ACC112 (cell line): ENCODE data around the gene PCBD1.

Experiments used
- H2AFZ ChIP-seq: fragments of 200-600 bp; sonication (generic); one replicate; pipeline ENCODE4 v1.6.0; 2017; ENCODE audit warnings: antibody characterized with exemption, low read length; ENCODE audit not compliant: unreplicated experiment
- H3K27ac ChIP-seq: fragments of 200-600 bp; sonication (generic); 2 replicates; pipeline ENCODE4 v1.5.1; 2014; ENCODE audit warnings: low read depth, mild to moderate bottlenecking, antibody characterized with exemption, low read length, moderate library complexity
- H3K27me3 ChIP-seq: fragments of 200-600 bp; sonication (generic); 2 replicates; pipeline ENCODE4 v1.6.1; 2014; ENCODE audit warnings: mild to moderate bottlenecking, antibody characterized with exemption, low read length, moderate library complexity, mixed read lengths; ENCODE audit not compliant: insufficient read depth
- H3K36me3 ChIP-seq: fragments of 200-600 bp; sonication (generic); 2 replicates; pipeline ENCODE4 v1.6.1; 2016; ENCODE audit warnings: mild to moderate bottlenecking, antibody characterized with exemption, low read length, moderate library complexity, mixed read lengths; ENCODE audit not compliant: insufficient read depth
- H3K4me1 ChIP-seq: fragments of 200-600 bp; sonication (generic); one replicate; pipeline ENCODE4 v1.6.1; 2016; ENCODE audit warnings: low read length, mixed read lengths; ENCODE audit not compliant: insufficient read depth, unreplicated experiment, control insufficient read depth
- H3K4me3 ChIP-seq: fragments of 200-600 bp; sonication (generic); 2 replicates; pipeline ENCODE4 v1.5.1; 2014; ENCODE audit warnings: mild to moderate bottlenecking, low read depth, low read length
- H3K79me2 ChIP-seq: fragments of 200-600 bp; sonication (generic); one replicate; pipeline ENCODE4 v1.6.0; 2016; ENCODE audit warnings: low read length; ENCODE audit not compliant: control insufficient read depth, unreplicated experiment, insufficient read depth

Gene PCBD1

DNA sequence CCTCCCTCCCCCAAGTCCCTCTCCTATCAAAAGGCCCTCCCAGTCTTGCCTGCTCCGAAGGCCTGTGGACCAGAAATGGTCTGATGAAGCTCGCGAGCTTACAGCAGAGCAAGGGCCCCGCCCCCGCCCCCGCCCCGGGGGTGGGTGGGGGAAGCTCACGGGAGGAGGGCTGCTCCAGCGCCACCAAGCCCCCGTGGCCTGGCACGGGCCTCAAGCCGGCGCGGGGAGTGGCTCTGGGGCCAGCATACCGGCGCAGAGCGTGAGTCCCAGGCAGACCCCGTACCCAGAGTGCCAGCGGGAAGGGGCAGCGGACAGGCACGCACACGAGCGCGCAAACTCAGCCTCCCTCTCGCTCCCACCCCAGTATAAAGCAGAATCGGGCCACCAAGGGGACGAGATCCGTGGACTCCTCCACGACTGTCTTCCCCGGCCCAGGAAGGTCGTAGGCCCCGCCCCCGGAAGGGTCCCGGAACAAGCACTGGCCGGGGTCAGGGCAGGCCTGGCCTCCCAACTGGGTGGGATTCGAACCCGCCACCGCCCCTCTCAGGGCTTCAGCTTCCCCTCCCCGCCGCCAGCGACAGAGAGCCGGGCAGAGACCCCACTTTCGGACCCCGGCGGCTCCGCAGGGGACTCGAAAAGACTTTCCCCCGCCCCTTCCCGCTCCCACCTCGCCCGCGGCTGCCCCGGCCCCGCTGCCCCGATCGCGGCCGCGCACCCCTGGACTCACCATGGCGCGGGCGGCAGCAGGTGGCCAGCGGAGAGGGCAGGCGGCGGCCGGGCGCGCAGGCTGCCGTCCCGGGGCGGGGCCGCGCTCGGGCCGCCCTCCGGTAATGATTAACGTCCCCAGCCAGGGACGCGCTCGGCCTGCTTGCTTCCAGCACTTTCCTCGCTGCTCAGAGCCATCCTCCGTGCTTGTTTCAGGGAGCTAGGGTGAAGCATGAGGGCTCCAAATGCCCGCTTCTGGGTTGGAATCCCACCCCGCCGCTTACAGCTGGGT, at the start of gene PCBD1:
PCBD1 (minus strand) TSS at position 762 of the 997 bp plus-strand sequence; CDS start at position 730, 32 bp downstream.
- Histone ChIP-seq H3K79me2 (no peaks in the 10 kb centered on the region), H3K27ac (no peak within 1 kb of the TSS), H3K36me3 (no peaks in the 10 kb centered on the region), H2AFZ (peak within 1 kb of the TSS; percentile 91), H3K27me3 (no peaks in the 10 kb centered on the region), H3K4me1 (peaks cover 22% of the 10 kb centered on the region), H3K4me3 (peak within 1 kb of the TSS; percentile 88)

GRCh38 chr10:70937661-70938060, 49.3 kb upstream of the PCBD1 start:
- H3K27ac ChIP-seq: no peak overlapping the region
- no peaks in the 10 kb centered on the region for H3K79me2 ChIP-seq
- H3K4me3 ChIP-seq: no peak overlapping the region
- no peak overlapping the region for H2AFZ ChIP-seq
- peaks cover 27% of the 10 kb centered on the region for H3K27me3 ChIP-seq
- no peaks in the 10 kb centered on the region for H3K4me1 ChIP-seq
- no peaks in the 10 kb centered on the region for H3K36me3 ChIP-seq

DNA sequence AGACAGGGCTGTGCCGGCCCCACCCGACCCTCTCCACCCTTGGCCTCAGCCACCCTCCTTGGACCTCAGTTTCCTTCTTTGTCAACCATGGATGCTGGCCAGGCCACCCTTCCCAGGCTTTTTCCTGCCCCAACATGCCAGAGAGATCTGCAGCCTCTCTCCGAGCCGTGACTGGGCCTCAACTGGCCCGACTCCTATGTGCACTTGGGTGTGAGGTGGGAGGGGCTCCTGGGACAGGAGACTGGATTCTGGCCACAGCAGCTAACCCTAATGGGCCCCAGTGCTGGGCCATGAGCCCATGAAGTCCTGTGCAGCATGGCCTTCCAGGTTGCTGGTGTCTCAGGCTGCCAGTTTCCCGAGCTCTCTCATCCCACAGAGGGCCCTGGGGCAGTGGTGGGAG, 47.7 kb upstream of the PCBD1 start:
- H3K27me3 ChIP-seq: peaks cover 27% of the 10 kb centered on the region
- H3K27ac ChIP-seq: no peak overlapping the region
- no peak overlapping the region for H3K4me3 ChIP-seq

DNA sequence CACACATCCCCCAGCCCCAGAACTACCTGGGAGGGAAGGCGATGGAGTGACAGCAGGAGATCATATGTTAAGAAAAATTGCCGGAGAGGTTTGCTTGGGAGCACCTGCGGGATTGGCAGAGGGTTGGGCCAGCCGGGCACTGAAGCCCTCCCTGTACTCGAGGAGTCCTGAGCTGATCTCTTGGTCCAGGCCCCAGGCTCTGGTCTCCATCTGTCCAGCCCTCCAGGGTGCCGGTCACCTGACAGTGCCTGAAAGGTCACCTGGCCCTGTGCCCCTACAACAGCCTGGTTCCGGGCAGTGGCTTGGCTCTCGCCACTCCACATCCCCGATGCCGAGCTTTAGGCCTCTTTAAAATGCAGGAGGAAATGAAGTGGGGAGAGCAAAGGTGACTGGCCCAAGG, 47.3 kb upstream of the PCBD1 start:
- H3K4me3 ChIP-seq: no peak overlapping the region
- no peaks in the 10 kb centered on the region for H3K36me3 ChIP-seq
- H3K27me3 ChIP-seq: peaks cover 27% of the 10 kb centered on the region
- H3K4me1 ChIP-seq: no peaks in the 10 kb centered on the region
- no peaks in the 10 kb centered on the region for H3K79me2 ChIP-seq
- no peak overlapping the region for H2AFZ ChIP-seq
- H3K27ac ChIP-seq: no peak overlapping the region

More for the DNA sequence above, 47.7 kb upstream of the PCBD1 start:
- Histone ChIP-seq H3K4me1 (no peaks in the 10 kb centered on the region), H3K36me3 (no peaks in the 10 kb centered on the region), H2AFZ (no peak overlapping the region), H3K79me2 (no peaks in the 10 kb centered on the region)

DNA sequence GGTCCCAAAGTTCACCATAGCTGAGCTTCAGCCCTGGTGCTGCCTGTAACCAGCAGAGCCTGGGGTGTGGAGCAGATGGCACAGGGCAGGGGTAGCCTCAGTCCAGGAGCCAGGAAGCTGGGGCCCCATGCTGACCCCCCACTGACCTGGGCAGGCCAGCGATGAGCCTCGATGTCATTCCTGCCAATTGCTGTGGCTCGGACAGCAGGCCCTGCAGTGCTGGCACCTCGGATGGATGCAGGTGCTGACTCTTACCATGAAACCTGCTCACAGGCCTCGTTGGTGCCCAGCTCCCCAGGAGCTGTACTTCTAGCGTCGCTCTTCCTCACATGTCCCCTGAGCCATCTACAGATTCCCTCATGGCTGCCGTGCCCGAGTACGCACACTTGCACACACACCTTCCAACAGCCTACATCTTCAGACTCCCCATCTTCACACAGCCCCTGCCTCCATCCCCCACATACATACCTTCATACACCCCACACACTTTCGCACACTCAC, 46.8 kb upstream of the PCBD1 start:
- H3K4me1 ChIP-seq: no peaks in the 10 kb centered on the region
- no peaks in the 10 kb centered on the region for H3K79me2 ChIP-seq
- H3K36me3 ChIP-seq: no peaks in the 10 kb centered on the region
- H2AFZ ChIP-seq: no peak overlapping the region
- no peak overlapping the region for H3K27ac ChIP-seq
- H3K27me3 ChIP-seq: peaks cover 27% of the 10 kb centered on the region
- H3K4me3 ChIP-seq: no peak overlapping the region

DNA sequence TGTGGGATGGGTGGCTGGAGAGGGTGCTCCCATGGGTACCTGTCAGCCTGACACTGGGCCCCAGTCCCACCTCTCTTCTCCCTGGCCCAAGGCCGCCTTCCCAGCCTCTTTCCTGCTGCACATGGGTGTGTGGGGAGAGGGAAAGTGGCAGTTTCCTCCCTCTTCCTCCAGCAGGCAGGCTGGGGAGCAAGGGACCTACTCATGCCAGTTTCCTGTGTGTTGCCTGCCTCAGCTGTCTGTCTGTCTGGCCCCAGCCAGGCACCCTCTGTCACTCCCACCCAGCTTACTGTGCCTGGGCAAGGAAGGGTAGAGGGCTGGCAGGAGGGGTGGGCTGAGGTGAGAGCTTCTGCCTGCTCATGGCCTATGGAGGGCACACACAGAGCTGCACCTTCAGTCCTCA, 46.3 kb upstream of the PCBD1 start:
- Histone ChIP-seq H3K27me3 (peaks cover 25% of the 10 kb centered on the region), H2AFZ (no peak overlapping the region), H3K4me3 (no peak overlapping the region), H3K4me1 (no peaks in the 10 kb centered on the region), H3K36me3 (no peaks in the 10 kb centered on the region), H3K79me2 (no peaks in the 10 kb centered on the region), H3K27ac (no peak overlapping the region)

DNA sequence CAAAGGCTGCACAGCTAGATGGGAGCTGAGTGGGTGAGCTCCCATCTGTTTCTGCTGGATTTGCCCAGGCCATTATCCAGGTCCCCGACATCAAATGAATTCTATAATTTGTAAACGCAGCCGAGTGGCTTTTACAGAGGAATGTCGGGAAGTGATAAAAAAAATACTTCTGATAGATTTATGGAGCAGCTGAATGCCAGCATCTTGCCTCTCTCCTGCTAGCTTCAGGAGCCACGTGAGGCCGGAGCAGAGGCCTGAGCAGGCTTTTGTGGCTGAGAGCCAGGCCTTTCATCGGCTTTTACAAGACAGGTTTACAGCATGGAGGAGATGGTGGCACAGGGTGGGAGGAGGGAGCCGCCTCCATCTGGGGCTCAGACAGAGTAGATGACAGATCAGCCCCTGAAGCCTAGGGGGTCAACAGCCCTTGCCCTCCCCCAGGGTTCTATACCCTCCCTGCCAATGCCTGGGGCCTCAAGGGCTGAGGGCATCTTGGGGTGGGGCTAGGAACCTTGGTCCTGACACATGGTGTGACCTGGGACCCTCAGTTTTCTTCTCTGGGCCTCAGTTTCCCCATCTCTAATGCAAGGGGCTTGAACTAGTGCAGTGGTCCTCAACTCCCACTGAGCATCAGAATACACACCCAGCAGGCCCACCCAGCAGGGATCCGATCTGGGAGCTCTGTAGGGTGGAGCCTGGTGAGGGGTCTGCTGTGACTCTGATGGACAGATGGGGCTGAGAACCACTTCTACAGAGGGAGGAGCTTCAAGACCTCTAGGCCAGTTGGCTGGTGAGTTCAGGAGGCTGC, 44.2 kb upstream of the PCBD1 start:
- Histone ChIP-seq H3K4me1 (no peaks in the 10 kb centered on the region), H3K27me3 (peaks cover 11% of the 10 kb centered on the region), H3K36me3 (no peaks in the 10 kb centered on the region), H2AFZ (no peak overlapping the region), H3K79me2 (no peaks in the 10 kb centered on the region), H3K4me3 (no peak overlapping the region), H3K27ac (no peak overlapping the region)

- Histone ChIP-seq H3K27me3 (peaks cover 3% of the 10 kb centered on the region), H3K4me1 (no peaks in the 10 kb centered on the region), H2AFZ (no peak overlapping the region)
Measured at GRCh38 chr10:70931168-70931815, 42.9 kb upstream of the PCBD1 start.

DNA sequence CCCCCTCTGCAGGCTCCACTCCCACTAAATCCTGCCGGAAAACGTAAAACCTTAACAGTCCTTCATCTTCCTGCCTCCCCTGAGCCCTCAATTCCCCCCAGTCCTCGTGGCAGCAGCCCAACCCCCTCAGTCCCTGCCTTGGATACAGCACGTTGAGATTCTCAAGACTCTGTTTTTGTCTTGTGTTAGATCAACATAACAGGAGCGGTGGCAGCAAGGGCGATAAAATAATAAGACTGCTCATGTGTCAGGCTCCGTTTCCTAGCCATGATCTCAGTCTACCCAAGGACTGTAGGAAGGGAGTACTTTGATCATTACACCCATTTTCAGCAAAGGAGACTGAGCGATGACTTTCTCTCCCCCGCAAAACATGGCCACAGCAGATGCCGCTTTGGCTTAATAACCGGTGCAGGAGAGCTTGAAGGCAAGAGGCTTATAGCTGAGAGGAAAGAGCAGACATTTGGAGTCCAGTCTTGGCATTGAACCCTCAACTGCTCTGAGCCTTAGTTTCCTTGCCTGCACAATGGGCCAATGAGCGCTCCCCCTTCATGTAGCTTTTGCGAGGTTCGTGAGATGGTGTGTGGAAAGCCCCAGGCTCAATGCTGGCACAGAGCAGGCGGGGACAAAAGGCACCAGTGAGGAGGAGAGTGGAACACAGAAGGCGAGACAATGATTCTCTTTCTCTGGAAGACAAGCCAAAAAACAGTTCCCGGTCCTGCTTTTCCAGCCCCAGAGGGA, 42.1 kb upstream of the PCBD1 start:
- H3K27ac ChIP-seq: no peak overlapping the region
- H3K4me1 ChIP-seq: no peaks in the 10 kb centered on the region
- H2AFZ ChIP-seq: no peak overlapping the region
- H3K27me3 ChIP-seq: peaks cover 2% of the 10 kb centered on the region; the same call in 1 of the 2 replicates
- H3K36me3 ChIP-seq: no peaks in the 10 kb centered on the region
- H3K4me3 ChIP-seq: no peak overlapping the region
- H3K79me2 ChIP-seq: no peaks in the 10 kb centered on the region

More at GRCh38 chr10:70931168-70931815, 42.9 kb upstream of the PCBD1 start:
- Histone ChIP-seq H3K27ac (no peak overlapping the region), H3K4me3 (no peak overlapping the region), H3K36me3 (no peaks in the 10 kb centered on the region), H3K79me2 (no peaks in the 10 kb centered on the region)
